HG03095 (cell line): ENCODE measurements around the gene DCAF10.
"Not testable (repeated sequence)": the region's sequence is repeated elsewhere in the genome, so short reads cannot be mapped to it uniquely, and the experiment has no call there.

ENCODE experiments used
- ATAC-seq: cut with Tn5 transposase; IDR thresholded peaks from one replicate; pipeline ENCODE4 v1.9.1; 2021; ENCODE audit warnings: moderate library complexity; ENCODE audit not compliant: unreplicated experiment

Gene DCAF10, protein sequence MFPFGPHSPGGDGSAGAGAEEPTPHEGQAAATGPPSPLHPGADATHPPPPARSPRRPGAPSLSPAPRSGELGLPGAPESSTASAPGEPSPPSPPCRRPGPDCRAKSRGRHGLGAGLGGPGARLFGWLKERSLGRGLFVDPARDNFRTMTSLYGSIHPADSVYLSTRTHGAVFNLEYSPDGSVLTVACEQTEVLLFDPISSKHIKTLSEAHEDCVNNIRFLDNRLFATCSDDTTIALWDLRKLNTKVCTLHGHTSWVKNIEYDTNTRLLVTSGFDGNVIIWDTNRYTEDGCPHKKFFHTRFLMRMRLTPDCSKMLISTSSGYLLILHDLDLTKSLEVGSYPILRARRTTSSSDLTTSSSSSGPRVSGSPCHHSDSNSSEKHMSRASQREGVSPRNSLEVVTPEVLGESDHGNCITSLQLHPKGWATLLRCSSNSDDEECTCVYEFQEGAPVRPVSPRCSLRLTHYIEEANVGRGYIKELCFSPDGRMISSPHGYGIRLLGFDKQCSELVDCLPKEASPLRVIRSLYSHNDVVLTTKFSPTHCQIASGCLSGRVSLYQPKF

DNA sequence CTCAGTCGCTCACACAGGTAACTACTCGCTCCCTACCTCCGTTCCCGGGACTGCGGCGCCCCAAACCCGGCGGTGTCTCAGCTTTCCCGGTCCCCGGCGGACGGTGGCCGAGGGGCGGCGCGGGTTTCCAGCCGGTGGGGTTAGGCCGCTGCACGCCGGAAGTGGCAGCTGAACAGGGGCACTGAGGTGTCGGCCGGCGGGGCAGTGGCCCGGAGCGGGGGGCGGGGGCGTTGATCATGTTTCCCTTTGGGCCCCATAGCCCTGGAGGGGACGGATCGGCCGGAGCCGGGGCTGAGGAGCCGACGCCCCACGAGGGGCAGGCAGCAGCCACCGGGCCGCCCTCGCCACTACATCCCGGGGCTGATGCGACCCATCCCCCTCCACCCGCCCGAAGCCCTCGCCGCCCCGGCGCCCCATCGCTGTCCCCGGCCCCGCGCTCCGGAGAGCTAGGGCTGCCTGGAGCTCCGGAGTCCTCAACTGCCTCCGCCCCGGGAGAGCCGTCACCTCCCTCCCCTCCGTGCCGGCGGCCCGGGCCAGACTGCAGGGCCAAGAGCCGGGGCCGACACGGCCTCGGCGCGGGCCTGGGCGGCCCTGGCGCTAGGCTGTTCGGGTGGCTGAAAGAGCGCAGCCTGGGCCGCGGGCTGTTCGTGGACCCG, at the start of gene DCAF10:
Gene DCAF10, plus strand, starts transcription at position 167 of the 656 bp plus-strand sequence. Its CDS starts 70 bp downstream, at position 237.
- ATAC-seq: peak; percentile 62

DNA sequence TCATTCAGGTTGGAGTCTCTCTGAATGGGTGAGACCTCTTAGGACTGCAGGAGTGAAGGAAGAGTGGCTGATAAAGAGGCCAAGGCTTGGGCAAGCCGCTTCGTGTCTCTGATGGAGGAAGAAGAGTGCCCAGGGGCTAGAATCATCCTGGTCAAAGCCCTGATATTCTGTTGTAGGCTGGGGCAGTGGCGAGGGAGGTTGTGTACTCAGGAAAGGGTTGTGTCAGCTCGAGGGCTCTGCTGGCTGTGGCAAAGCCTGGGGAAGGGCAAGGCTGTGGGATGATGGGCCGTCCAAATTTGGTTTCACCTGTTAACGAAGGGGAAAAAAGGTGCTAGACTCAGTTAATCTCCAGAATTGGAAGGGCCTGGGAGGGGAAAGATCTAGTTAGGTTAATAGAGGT, 49.4 kb upstream of the DCAF10 start:
- no peak for ATAC-seq

DNA sequence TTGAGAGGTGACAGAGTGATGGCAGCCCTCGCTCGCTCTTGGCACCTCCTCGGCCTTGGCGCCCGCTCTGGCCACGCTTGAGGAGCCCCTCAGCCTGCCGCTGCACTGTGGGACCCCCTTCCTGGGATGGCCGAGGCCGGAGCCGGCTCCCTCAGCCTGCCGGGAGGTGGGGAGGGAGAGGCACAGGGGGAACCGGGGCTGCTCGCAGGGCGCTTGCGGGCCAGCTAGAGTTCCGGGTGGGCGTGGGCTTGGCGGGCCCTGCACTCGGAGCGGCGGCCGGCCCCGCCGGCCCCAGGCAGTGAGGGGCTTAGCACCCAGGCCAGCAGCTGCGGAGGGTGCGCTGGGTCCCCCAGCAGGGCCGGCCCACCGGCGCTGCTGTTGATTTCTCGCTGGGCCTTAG, 48.9 kb upstream of the DCAF10 start:
- ATAC-seq: not testable (repeated sequence)

DNA sequence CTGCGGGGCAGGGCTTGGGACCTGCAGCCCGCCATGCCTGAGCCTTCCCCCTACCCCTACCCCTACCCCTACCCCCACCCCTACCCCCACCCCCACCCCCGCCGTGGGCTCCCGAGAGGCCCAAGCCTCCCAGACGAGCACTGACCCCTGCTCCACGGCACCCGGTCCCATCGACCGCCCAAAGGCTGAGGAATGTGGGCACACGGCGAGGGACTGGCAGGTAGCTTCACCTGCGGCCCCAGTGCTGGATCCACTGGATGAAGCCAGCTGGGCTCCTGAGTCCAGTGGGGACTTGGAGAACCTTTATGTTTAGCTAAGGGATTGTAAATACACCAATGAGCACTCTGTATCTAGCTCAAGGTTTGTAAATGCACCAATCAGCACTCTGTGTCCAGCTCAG, 48.5 kb upstream of the DCAF10 start:
- ATAC-seq: not testable (repeated sequence)

DNA sequence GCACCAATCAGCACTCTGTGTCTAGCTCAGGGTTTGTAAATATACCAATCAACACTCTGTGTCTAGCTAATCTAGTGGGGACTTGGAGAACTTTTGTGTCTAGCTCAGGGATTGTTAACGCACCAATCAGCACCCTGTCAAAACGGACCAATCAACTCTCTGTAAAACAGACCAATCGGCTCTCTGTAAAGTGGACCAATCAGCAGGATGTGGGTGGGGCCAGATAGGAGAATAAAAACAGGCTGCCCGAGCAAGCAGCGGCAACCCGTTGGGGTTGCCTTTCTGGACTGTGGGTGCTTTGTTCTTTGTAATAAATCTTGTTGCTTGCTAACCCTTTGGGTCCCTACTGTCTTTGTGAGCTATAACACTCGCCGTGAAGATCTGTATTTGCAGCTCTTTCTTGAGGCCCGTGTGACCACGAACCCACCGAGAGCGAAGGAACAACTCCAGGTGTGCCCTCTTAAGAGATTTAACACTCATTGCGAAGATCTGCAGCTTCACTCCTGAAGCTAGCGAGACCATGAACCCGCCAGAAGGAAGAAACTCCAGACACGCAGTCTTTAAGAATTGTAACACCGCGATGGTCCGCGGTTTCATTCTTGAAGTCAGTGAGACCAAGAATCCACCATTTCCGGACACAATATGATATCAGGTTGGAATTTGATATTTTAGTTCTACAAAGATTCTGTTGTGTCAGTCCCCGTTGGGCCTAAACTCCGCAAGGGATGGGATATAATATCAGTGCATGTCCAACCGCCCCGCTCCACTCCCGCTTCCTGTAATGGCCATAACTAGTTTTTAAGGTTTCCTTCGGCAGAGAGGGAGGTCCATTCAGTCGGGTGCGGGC, 47.7 kb upstream of the DCAF10 start:
- no peak for ATAC-seq

DNA sequence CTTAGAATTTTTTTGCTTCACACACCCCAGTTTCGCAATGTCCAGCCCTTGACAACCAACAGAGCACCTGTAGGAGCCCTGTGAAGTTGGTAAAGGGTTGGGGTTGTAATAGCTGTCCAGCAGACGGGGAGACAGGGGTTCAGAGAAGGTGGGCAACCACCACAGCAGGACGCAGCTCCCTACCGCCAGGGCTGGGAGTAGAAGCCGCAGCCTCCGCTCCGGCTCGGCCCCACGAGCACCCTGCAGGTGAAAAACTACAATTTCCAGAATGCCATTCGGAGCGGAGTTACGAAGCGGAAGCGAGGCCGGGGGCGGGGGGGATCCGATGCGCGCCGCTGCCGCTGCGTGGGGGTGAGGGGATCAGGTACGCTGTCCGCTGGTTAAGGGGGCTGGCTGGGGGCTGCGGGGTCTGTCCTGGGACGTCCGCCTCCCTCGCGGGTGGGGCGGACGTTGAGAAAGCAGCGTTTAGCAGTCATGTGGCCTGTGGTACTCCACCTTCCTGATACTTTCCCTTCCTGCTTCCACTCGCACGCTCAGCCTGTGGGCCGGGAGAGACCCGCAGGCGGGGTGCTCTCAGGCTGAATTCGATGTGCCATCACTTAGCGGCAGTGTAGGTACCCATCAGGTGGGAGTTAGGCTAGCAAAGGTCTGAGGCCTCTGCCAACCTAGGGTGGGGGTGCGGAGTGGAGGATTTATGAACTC, 47.0 kb upstream of the DCAF10 start, which contains the start of gene TRMT10B:
Gene TRMT10B, plus strand, starts transcription at position 317 of the 702 bp plus-strand sequence. CDS start 8,127 bp downstream, outside the sequence.
- ATAC-seq: peak; percentile 87

DNA sequence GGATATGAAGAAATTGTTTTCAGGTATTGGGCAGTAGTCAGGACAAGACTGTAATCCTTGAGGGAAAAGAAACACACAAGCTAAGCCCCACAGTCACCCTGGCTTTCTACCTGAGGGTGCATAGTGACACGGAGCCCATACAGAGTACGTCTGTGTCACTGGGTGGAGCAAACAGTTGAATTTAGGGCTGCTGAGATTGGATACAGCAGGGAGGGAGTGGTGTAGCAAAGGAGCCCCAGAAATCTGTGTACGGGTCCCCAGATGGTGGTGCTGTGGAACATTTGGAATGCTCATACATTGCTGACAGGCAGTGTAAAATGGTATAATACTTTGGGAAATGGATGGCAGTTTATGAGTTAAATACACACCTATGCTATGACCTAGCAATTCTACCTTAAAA, 41.9 kb upstream of the DCAF10 start:
- ATAC-seq: no peak

DNA sequence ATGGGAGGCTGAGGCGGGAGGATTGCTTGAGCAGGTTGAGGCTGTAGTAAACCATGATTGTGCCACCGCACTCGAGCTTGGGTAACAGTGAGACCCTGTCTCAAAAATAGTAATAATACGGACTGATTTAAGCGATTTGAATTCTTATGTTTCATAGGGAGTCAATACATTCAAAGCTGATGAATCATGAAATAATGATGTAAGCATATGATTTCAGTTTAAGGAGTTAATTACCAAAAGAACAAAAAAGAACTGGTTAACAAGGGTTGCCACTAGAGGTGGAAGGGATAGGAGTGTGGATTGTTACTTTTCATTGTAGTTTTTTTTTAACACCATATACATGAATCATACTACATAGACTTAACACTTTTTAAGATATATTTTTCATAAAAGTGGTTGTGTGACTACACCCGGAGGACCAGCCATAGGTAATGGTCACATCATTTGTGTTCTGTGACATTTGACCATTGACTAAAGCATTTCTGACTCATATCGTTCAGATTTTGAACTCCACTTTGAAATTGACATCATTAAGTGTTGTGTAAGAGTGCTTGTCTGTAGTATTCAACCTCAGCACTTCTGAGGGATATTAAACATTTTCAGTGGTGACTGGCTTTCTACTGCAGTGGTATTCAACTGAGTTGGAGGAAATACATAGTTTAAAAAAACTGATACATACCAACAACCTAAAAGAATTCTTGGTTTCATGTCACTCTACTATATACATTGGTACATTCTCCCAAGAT, 40.0 kb upstream of the DCAF10 start:
- no peak for ATAC-seq

DNA sequence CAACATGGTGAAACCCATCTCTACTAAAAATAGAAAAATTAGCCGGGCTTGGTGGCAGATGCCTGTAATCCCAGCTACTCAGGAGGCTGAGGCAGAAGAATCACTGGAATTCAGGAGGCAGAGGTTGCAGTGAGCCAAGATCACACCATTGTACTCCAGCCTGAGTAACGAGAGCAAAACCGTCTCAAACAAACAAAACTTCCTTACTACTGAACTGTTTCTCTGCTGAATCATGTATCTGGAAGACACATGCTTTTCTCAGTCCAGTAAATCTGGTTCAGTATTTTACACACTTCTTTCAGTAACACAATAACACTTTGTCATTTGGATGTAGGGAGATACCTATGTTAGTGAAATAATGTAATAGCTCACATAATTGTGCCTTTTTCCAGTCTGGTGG, 39.1 kb upstream of the DCAF10 start:
- ATAC-seq: no peak

DNA sequence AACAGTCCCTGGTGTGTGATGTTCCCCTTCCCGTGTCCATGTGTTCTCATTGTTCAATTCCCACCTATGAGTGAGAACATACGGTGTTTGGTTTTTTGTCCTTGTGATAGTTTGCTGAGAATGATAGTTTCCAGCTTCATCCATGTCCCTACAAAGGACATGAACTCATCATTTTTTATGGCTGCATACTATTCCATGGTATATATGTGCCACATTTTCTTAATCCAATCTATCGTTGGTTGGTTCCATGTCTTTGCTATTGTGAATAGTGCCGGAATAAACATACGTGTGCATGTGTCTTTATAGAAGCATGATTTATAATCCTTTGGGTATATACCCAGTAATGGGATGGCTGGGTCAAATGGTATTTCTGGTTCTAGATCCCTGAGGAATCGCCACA, 35.3 kb upstream of the DCAF10 start:
- not testable (repeated sequence) for ATAC-seq

DNA sequence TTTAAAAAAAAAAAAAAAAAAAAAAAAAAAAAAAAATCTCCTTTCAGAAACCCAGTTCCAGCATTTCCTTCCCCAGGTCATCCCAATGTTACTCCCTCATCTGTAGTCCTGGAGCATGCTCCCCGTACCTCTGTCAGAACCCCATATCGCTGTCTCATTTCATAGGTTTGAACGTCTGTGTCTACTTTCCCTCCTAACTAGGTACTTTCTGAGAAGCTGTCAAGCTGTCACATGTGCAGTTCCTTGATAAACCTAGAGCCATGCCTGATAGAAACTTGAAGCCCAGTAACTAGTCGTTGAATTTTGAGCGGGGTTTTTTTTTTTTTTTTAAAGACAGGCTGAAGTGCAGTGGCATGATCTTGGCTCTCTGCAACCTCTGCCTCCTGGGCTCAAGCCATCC, 31.3 kb upstream of the DCAF10 start:
- no peak for ATAC-seq

DNA sequence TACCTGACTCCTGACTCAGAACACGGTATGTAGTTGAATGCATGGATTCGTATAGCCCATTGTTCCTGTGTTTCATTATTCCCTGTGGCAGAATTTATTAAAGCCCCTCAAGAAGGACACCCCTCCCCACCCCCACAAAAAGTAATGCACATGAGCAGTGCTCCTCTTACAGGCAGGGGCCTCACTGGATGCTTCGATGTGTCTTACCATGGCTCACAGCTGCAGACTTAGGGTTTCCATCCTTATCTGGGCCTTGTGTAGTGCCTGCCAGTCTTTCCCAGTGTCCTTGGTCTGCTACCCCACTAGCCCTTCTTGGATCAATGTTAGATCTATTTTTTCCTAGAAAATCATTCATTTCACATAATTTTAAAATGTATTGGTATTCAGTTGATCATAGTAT, 30.6 kb upstream of the DCAF10 start:
- ATAC-seq: no peak

DNA sequence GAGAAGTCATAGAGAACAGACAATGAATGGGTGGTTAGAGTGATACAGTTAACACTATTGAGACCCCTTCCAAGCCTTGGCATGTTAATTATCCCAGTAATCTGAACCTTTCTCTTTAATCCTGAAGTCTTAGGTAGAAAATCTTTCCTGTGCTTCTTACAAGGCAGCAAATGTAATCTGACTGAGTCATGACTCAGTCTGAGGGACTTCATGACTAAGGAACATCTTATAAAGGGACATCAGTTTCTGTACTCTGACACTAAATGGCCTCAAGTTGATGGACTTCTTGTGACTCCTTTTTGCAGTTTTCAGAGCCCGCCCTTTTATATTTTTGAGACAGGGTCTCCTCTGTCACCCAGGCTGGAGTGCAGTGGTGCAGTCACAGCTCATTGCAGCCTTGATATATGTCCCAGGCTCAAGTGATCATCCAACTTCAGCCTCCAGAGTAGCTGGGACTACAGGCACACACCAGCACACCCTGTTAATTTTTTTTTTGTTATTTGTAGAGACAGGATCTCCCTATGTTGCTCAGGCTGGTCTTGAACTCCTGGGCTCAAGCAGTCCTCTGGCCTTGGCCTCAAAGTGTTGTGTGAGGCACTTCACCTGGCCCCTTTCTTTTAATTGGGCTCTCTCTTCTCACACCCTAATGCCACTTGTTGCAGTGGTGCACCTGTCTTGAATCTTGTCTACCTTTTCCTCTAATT, 25.2 kb upstream of the DCAF10 start:
- ATAC-seq: no peak

DNA sequence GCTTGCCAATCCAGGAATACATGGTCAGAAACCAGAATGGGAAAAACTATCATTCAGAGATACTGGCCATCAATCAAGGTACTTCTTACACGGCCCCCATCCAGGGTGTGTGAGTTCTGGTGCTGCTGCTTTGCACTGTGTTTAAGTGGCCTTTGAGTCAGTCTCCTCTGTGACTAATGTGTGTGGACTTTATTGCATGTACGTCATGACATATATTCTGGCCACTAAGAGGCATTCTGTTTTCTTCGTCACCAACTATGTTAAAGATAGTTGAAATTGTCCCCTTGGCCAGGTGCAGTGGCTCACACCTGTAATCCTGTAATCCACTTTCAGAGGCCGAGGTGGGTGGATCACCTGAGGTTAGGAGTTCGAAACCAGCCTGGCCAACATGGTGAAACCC, 24.3 kb upstream of the DCAF10 start:
- no peak for ATAC-seq

DNA sequence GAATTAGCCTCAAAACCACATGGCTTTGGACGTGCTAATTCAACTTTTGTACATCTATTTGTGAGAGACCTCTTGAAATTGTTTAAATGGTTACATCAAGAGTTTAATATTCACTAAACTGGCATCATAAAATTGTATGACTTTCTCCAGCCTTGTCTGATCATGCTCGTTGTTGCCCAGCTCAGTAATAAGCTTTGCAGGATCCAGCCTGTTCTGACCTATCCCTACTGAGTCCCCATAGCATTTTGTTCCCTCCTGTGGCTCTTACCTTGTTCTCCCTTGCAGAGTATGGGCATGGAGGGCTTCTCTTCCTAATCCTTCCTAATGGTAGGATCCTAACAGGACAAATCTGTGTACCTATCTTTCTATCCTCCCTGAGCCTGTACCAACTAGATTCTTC, 22.1 kb upstream of the DCAF10 start:
- ATAC-seq: no peak

DNA sequence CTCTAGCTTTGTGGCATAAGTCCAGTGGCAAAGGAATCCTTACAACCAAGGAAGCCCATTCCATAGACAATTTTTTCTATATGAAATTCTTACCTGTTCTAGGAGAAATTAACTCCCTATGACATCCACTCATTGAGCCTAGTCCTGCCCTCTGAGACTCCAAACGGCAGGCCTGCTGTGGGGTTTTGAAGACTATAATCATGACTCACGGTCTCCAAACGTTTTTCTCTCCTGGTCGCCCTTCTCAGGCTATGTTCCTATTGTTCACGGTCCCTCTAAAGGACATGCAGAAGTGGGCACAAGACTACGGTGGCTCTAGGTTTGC, 16.3 kb upstream of the DCAF10 start:
- no peak for ATAC-seq

DNA sequence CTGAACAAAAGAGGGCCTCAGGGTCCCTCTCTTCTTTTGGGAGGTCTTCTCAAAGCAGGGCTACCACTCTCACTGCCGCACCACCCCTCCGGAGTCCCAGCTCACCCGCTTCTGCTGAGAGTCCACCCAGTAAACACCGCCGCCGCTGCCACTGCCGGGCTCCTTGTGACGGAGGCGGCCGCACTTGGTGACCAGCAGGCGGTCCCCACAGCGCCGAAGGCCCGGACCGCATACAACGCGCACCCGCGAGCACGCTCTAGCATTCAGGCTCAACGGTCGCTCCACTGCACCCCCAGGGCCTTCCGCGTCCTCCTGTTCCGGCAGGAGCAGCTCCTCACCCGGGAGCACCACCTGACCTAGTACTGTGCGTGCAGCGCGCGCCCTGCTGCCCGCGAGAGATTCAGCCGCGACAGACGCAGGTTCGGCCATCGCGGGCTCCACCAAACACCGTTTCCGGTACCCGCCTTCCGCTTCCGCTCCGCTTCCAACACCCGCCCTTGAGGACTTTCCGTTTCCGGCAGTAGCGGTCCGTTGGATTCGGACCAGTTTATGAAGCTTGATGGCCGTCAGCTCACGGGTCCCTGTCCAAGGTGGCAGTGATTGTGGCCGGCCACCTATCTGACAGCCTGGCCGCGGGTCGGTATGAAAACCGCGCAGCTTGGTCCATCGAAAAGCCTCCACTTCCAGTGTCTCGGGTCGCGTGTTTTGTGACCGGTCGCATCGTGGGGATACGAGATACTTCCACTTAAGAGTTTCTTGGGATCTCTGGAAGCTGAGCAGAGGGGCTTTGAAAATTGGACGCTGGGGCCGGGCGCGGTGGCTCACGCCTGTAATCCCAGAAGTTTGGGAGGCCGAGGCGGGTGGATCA, 15.7 kb upstream of the DCAF10 start, which contains the start of gene EXOSC3:
Gene EXOSC3, minus strand, starts transcription at position 449 of the 868 bp plus-strand sequence. Its CDS starts 20 bp downstream, at position 429.
- peak; percentile 91 for ATAC-seq

DNA sequence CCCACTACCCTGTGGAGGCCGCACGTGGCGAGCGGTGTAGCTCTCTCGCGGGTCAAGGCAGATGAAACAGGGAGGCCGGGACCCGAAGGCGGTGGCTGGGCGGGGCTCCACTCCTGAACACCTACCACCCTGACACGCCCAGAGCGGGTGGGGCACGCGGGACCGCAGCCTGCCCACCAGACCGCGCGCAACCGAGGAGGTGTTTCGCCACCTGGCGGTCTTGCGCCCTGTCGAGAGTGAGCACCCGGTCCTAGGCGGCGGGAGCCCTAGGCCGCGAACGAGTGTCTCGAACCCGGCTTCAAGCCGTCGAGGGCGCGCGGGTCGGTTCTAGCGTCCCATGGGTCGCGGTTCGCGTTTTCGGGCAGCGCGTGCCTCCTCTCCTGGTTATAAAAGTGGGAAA, 13.5 kb upstream of the DCAF10 start:
- no peak for ATAC-seq
